GM18511 (cell line): Measurements from ENCODE around the gene OXCT1.
"Not testable (repeated sequence)": the region's sequence is repeated elsewhere in the genome, so short reads cannot be mapped to it uniquely, and the experiment has no call there.

ENCODE experiments used
- ATAC-seq: cut with Tn5 transposase; IDR thresholded peaks from one replicate; pipeline ENCODE4 v1.9.1; 2021; ENCODE audit warnings: mild to moderate bottlenecking, moderate library complexity; ENCODE audit not compliant: unreplicated experiment

Gene OXCT1

GRCh38 chr5:41875121-41875520, 4.9 kb upstream of the OXCT1 start:
- no peak for ATAC-seq

- ATAC-seq: no peak
Observed at GRCh38 chr5:41874512-41875060, 4.4 kb upstream of the OXCT1 start.

GRCh38 chr5:41871852-41872251, 1.6 kb upstream of the OXCT1 start:
- ATAC-seq: no peak

GRCh38 chr5:41870627-41871048, 413 bp upstream of the OXCT1 start:
- ATAC-seq: no peak

GRCh38 chr5:41869151-41869723, 988 bp downstream of the OXCT1 start:
- no peak for ATAC-seq

GRCh38 chr5:41863871-41864486, 6.2 kb downstream of the OXCT1 start:
- ATAC-seq: no peak

GRCh38 chr5:41858890-41859289, 11.3 kb downstream of the OXCT1 start:
- ATAC-seq: no peak

GRCh38 chr5:41857989-41858388, 12.2 kb downstream of the OXCT1 start:
- ATAC-seq: no peak

- ATAC-seq: peak; percentile 95
Observed at GRCh38 chr5:41856644-41857491, 13.4 kb downstream of the OXCT1 start.

GRCh38 chr5:41852293-41852692, 17.9 kb downstream of the OXCT1 start:
- no peak for ATAC-seq

GRCh38 chr5:41851116-41851515, 19.1 kb downstream of the OXCT1 start:
- no peak for ATAC-seq

GRCh38 chr5:41848983-41849382, 21.2 kb downstream of the OXCT1 start:
- ATAC-seq: no peak

- not testable (repeated sequence) for ATAC-seq
Observed at GRCh38 chr5:41845751-41846150, 24.5 kb downstream of the OXCT1 start.

GRCh38 chr5:41844502-41844901, 25.7 kb downstream of the OXCT1 start:
- no peak for ATAC-seq

GRCh38 chr5:41843456-41844370, 26.5 kb downstream of the OXCT1 start:
- peak; percentile 60 for ATAC-seq

GRCh38 chr5:41842777-41843176, 27.4 kb downstream of the OXCT1 start:
- peak; percentile 92 for ATAC-seq

GRCh38 chr5:41841325-41841724, 28.9 kb downstream of the OXCT1 start:
- no peak for ATAC-seq

- no peak for ATAC-seq
Observed at GRCh38 chr5:41840251-41840650, 30.0 kb downstream of the OXCT1 start.

GRCh38 chr5:41837793-41838192, 32.4 kb downstream of the OXCT1 start:
- no peak for ATAC-seq

GRCh38 chr5:41835645-41836044, 34.6 kb downstream of the OXCT1 start:
- no peak for ATAC-seq

- no peak for ATAC-seq
Observed at GRCh38 chr5:41834506-41834905, 35.7 kb downstream of the OXCT1 start.
